Stomach smooth muscle (tissue), 2 donors: ENCODE measurements around the gene CRIM1.

ENCODE experiments used
- H3K27ac ChIP-seq: one replicate; pipeline ENCODE4 v1.7.0; 2013; ENCODE audit warnings: mild to moderate bottlenecking, low read length, inconsistent platforms
- H3K27me3 ChIP-seq, 2 donors: one replicate each; pipeline ENCODE4 v1.7.0; 2013; ENCODE audit warnings: low read length in 2 of 2; ENCODE audit not compliant: insufficient read depth in 2 of 2, control insufficient read depth in 1 of 2
- H3K36me3 ChIP-seq, 2 donors: one replicate each; pipeline ENCODE4 v1.7.0; 2013; ENCODE audit warnings: low read length in 2 of 2; ENCODE audit not compliant: control insufficient read depth in 2 of 2, insufficient read depth in 2 of 2
- H3K4me1 ChIP-seq: one replicate; pipeline ENCODE4 v1.7.0; 2013; ENCODE audit warnings: low read length; ENCODE audit not compliant: control insufficient read depth, insufficient read depth
- H3K4me3 ChIP-seq, 2 donors: one replicate each; pipeline ENCODE4 v1.7.0; 2013; ENCODE audit warnings: low read length in 2 of 2
- H3K9ac ChIP-seq, 2 donors: one replicate each; pipeline ENCODE4 v1.7.0; 2013; ENCODE audit warnings: low read length in 2 of 2, mild to moderate bottlenecking in 1 of 2
- H3K9me3 ChIP-seq, 2 donors: one replicate each; pipeline ENCODE4 v1.7.0; 2013; ENCODE audit warnings: low read length in 2 of 2; ENCODE audit not compliant: control insufficient read depth in 2 of 2
- donor health status: healthy.
- donor health status: Pancreatic carcinoma.

The CRIM1 gene

DNA sequence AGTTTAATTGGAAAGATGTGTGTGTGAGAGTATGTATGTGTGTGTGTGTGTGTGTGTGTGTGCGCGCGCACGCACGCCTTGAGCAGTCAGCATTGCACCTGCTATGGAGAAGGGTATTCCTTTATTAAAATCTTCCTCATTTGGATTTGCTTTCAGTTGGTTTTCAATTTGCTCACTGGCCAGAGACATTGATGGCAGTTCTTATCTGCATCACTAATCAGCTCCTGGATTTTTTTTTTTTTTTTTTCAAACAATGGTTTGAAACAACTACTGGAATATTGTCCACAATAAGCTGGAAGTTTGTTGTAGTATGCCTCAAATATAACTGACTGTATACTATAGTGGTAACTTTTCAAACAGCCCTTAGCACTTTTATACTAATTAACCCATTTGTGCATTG is 194.4 kb downstream of the CRIM1 start:
- no peaks in the 10 kb centered on the region for H3K9me3 ChIP-seq
- H3K9ac ChIP-seq: no peak overlapping the region
- peaks cover 3% of the 10 kb centered on the region for H3K4me1 ChIP-seq
- H3K36me3 ChIP-seq: peaks cover 19 to 29% of the 10 kb centered on the region in 2 donors
- no peak overlapping the region for H3K27ac ChIP-seq
- H3K4me3 ChIP-seq: no peak overlapping the region
- H3K27me3 ChIP-seq: no peaks in the 10 kb centered on the region

- H3K27ac ChIP-seq: no peak overlapping the region
- H3K4me3 ChIP-seq: no peak overlapping the region
- no peaks in the 10 kb centered on the region for H3K27me3 ChIP-seq
- peaks cover 12 to 25% of the 10 kb centered on the region in 2 donors for H3K36me3 ChIP-seq
- H3K9ac ChIP-seq: no peak overlapping the region
- no peaks in the 10 kb centered on the region for H3K4me1 ChIP-seq
- no peaks in the 10 kb centered on the region for H3K9me3 ChIP-seq
Observed at GRCh38 chr2:36553683-36554082, 198.1 kb downstream of the CRIM1 start.

DNA sequence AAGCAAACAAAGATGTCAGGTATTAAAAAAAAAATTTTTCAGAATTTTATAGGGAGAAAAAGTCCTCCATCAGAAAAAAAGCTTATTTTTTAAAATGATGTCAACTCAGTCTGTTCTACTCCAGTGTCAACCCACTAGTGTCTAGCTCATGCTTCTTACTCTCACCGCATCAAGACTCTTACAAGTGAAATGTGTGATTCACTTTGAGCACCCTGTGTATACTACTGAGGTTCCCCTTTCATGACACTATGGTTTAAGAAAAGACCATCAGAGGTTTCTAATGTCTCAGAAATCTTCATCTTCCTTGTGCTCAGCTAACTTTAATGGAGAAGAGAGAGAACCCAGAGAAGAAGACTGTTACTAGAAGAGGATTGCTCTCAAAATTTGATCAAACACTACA is 199.0 kb downstream of the CRIM1 start:
- no peaks in the 10 kb centered on the region for H3K27me3 ChIP-seq
- no peaks in the 10 kb centered on the region for H3K4me1 ChIP-seq
- no peak overlapping the region for H3K27ac ChIP-seq

GRCh38 chr2:36555789-36556188 is 200.2 kb downstream of the CRIM1 start:
- no peak overlapping the region for H3K4me3 ChIP-seq
- H3K4me1 ChIP-seq: no peaks in the 10 kb centered on the region
- no peak overlapping the region for H3K27ac ChIP-seq
- H3K36me3 ChIP-seq: peaks cover 12 to 25% of the 10 kb centered on the region in 2 donors
- H3K9me3 ChIP-seq: no peaks in the 10 kb centered on the region
- no peak overlapping the region for H3K9ac ChIP-seq
- H3K27me3 ChIP-seq: no peaks in the 10 kb centered on the region

More for the DNA sequence above, 199.0 kb downstream of the CRIM1 start:
- H3K4me3 ChIP-seq: no peak overlapping the region
- no peak overlapping the region for H3K9ac ChIP-seq
- no peaks in the 10 kb centered on the region for H3K9me3 ChIP-seq
- H3K36me3 ChIP-seq: peaks cover 12 to 25% of the 10 kb centered on the region in 2 donors

DNA sequence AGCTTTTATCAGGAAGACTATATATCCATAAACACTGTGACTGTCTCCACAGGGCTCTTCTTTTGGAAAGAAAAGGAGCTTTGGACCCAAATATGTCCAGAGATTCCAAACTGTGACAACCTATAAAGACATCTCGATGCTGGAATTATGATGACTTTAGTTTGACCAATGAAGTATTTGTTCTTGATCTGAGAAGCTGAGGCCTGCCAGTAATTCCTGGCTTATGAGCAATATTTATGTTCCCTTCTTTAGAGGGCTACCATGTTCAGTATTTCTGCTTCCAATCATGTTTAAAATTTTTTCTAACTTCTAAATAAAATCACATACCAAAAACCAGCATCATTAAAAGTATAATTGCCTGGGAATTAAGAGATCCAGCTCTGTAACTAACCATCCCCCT is 201.3 kb downstream of the CRIM1 start:
- Histone ChIP-seq H3K9me3 (no peaks in the 10 kb centered on the region), H3K36me3 (peaks cover 5 to 19% of the 10 kb centered on the region in 2 donors), H3K4me3 (no peak overlapping the region), H3K9ac (no peak overlapping the region), H3K4me1 (no peaks in the 10 kb centered on the region), H3K27ac (no peak overlapping the region), H3K27me3 (no peaks in the 10 kb centered on the region)

DNA sequence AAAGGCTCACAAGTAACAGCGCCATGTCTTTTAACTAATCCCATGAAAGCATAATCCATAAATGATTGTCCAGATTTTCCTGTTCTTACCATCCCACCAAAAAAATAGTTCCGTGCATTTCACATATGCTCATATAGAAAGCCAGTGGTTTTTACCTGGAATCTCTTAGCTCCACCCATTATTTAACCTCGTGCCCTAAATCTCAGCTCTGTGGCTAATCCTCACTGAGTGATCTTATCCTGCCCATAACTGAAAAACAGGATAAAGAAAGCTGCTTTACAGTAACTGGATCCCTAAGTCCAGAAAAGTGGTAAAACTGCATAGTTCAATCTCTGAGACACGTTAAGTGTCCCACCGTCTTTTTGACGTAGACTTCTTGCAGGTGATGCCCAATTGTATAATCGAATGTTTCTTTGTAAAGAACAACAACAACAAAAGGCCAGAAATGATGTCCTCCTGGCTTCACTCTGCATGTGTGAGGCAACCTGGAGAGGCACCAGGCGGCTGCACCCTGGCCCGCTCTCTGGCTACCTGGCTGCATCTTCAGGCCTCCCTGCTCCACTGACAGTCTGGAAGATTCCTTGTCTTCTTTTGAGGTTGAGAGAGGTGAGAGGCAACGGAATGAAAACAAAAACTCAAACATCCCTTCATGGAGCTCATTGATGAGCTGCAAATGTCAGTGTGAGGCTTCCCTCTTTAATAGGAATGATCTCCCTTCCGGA is 203.8 kb downstream of the CRIM1 start:
- H3K36me3 ChIP-seq: peaks cover 3 to 8% of the 10 kb centered on the region in 2 donors
- H3K4me1 ChIP-seq: no peaks in the 10 kb centered on the region
- H3K4me3 ChIP-seq: no peak overlapping the region
- no peak overlapping the region for H3K9ac ChIP-seq
- H3K27ac ChIP-seq: no peak overlapping the region
- H3K9me3 ChIP-seq: no peaks in the 10 kb centered on the region
- no peaks in the 10 kb centered on the region for H3K27me3 ChIP-seq

DNA sequence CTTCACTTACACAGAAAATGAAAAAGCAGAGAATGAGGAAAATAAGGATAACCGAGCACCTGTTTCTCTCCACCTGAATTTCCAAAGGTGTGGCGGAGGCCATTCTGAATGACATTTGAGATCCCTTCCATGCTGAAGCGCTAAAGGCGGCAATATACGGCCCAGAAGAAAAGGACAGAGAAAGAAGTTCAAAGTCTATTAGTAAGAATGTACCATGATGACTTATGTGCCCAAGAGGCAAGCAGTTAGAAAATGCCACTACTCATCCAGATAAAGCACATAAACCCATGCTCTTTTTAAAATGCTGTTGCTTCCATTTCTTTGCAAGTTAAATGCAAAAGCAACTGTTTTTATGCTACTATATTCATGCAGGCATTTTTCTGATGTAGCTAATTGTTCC is 205.1 kb downstream of the CRIM1 start:
- no peaks in the 10 kb centered on the region for H3K4me1 ChIP-seq
- no peaks in the 10 kb centered on the region for H3K27me3 ChIP-seq
- no peak overlapping the region for H3K4me3 ChIP-seq
- peaks cover 0 to 6% of the 10 kb centered on the region in 2 donors for H3K36me3 ChIP-seq
- no peaks in the 10 kb centered on the region for H3K9me3 ChIP-seq
- no peak overlapping the region for H3K9ac ChIP-seq
- no peak overlapping the region for H3K27ac ChIP-seq

- Histone ChIP-seq H3K9ac (no peak overlapping the region), H3K27me3 (no peaks in the 10 kb centered on the region), H3K4me3 (no peak overlapping the region), H3K4me1 (no peaks in the 10 kb centered on the region), H3K9me3 (no peaks in the 10 kb centered on the region), H3K36me3 (peaks cover 0 to 8% of the 10 kb centered on the region in 2 donors), H3K27ac (no peak overlapping the region)
Observed at GRCh38 chr2:36561237-36561944, 205.8 kb downstream of the CRIM1 start.

GRCh38 chr2:36562240-36562639 is 206.7 kb downstream of the CRIM1 start:
- Histone ChIP-seq H3K27me3 (no peaks in the 10 kb centered on the region), H3K27ac (no peak overlapping the region), H3K4me1 (no peaks in the 10 kb centered on the region), H3K9ac (no peak overlapping the region), H3K36me3 (peaks cover 0 to 8% of the 10 kb centered on the region in 2 donors), H3K4me3 (no peak overlapping the region), H3K9me3 (no peaks in the 10 kb centered on the region)

DNA sequence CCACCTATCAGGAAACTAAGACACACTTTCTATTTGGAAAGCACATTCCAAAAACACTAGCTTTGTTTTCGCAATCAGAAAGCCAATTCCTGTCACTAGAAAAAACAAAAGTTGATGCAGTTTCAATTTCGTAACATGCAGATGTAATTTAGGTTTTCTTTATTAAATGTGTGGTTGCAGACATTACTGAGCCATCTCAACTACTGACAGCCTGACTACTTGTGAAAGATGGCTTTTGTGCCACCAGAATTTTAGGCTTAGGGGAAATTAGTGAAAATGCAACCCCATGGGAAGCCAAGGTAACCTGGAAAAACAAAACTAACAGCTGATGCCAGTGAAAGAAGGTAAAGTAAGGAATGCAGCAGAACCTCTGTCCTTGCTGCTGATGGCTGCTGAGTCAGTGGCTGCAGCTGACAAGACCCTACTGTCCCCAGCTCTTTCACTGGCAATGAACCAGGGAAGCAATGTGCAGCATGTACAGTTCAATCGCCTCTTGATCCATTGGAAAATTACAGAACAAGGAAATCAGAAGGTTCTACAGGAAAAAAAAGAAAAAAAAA is 207.5 kb downstream of the CRIM1 start:
- Histone ChIP-seq H3K36me3 (peaks cover 0 to 8% of the 10 kb centered on the region in 2 donors), H3K4me3 (no peak overlapping the region), H3K27ac (no peak overlapping the region)

More for the DNA sequence above, 207.5 kb downstream of the CRIM1 start:
- Histone ChIP-seq H3K9me3 (no peaks in the 10 kb centered on the region), H3K27me3 (no peaks in the 10 kb centered on the region), H3K9ac (no peak overlapping the region), H3K4me1 (no peaks in the 10 kb centered on the region)
